Upper lobe of right lung (tissue), 1 donor: Measurements from ENCODE around the gene TLE4. TPM values are rescaled to one million over a fixed set of nuclear protein-coding genes. Genes with fewer than 3 reads are reported as not detected.

Experiments used
- ATAC-seq: fragments of 200-7000 bp; cut with Tn5 transposase; one replicate; pipeline ENCODE4 v1.9.1; 2020; ENCODE audit warnings: mild to moderate bottlenecking, moderate library complexity
- DNase-seq: peaks from one replicate; pipeline ENCODE4 v3.0.0-alpha.2; 2020
- H3K27ac ChIP-seq: fragments of 200-600 bp; one replicate; pipeline ENCODE4 v1.8.0; 2022
- H3K27me3 ChIP-seq: fragments of 200-600 bp; one replicate; pipeline ENCODE4 v1.8.0; 2022; ENCODE audit warnings: mild to moderate bottlenecking
- H3K36me3 ChIP-seq: fragments of 200-600 bp; one replicate; pipeline ENCODE4 v1.8.0; 2022
- H3K4me1 ChIP-seq: fragments of 200-600 bp; one replicate; pipeline ENCODE4 v1.8.0; 2022
- H3K4me3 ChIP-seq: fragments of 200-600 bp; one replicate; pipeline ENCODE4 v1.8.0; 2022; ENCODE audit warnings: mild to moderate bottlenecking
- H3K9me3 ChIP-seq: fragments of 200-600 bp; one replicate; pipeline ENCODE4 v1.8.0; 2022
- intact Hi-C: fragments of 100-400 bp; cut with DNase I; formaldehyde crosslinking; loops from one replicate; pipeline ENCODE4 v1.11.0; 2022
- total RNA-seq: library from RNA; stranded (reverse); fragmentation: NEBNext Ultra II Directional; extraction: Animal tissue kit (Norgen Biotek cat#: 25700); gene quantifications from one replicate; pipeline ENCODE4 v1.2.1, GENCODE V29; 2021
- TF ChIP-seq, protein P1 (sequence below): fragments of 200-600 bp; IDR thresholded peaks from one replicate; pipeline ENCODE4 v1.8.0; 2022; ENCODE audit warnings: antibody characterized with exemption
- donor health status: DM: no; HTN: yes; CAD: no; lungs with severe emphysema.

Gene TLE4
- total RNA-seq, 1 donor from 2014 or later = 37.1 TPM

DNA sequence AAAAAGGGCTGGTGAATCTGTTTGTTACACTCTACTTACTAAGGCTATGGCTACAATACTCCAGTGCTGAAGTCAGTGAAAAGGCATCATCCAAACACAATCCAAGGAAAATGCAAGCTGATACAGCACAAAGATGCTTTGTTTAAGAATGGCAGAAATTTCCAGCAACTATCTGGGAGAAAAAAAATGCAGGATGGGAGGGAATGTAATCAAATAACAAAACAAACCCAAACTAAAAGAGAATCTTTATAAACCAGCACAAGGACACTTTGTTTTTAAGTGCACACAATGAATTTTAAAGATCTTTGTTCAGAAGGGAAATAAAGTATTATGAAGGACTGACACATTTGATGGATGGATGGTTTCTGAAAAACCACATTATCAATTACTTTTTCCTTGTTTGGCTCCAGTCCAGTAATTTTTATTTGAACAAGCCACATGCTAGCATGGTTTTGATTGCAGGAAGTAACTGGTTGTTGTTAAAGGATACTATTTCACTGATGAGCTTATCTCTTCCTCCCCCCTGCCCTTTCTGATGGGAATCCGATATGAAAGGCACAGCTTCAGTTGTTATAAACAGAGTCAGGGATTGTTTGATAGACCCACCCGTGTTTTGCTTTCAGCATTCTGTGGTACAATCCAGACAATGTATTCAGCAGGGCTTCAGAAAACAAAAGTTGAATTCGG, 12.1 kb upstream of the TLE4 start:
- no peaks in the 10 kb centered on the region for H3K9me3 ChIP-seq
- intact Hi-C loops = no loop called here
- DNase-seq (no peak), ATAC-seq (peak; percentile 23)
- no peak overlapping the region for H3K4me3 ChIP-seq
- TF ChIP-seq, protein P1, sequence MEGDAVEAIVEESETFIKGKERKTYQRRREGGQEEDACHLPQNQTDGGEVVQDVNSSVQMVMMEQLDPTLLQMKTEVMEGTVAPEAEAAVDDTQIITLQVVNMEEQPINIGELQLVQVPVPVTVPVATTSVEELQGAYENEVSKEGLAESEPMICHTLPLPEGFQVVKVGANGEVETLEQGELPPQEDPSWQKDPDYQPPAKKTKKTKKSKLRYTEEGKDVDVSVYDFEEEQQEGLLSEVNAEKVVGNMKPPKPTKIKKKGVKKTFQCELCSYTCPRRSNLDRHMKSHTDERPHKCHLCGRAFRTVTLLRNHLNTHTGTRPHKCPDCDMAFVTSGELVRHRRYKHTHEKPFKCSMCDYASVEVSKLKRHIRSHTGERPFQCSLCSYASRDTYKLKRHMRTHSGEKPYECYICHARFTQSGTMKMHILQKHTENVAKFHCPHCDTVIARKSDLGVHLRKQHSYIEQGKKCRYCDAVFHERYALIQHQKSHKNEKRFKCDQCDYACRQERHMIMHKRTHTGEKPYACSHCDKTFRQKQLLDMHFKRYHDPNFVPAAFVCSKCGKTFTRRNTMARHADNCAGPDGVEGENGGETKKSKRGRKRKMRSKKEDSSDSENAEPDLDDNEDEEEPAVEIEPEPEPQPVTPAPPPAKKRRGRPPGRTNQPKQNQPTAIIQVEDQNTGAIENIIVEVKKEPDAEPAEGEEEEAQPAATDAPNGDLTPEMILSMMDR = no peak
- H3K36me3 ChIP-seq = no peaks in the 10 kb centered on the region
- H3K27ac ChIP-seq = no peak overlapping the region
- no peaks in the 10 kb centered on the region for H3K27me3 ChIP-seq
- H3K4me1 ChIP-seq = no peaks in the 10 kb centered on the region

DNA sequence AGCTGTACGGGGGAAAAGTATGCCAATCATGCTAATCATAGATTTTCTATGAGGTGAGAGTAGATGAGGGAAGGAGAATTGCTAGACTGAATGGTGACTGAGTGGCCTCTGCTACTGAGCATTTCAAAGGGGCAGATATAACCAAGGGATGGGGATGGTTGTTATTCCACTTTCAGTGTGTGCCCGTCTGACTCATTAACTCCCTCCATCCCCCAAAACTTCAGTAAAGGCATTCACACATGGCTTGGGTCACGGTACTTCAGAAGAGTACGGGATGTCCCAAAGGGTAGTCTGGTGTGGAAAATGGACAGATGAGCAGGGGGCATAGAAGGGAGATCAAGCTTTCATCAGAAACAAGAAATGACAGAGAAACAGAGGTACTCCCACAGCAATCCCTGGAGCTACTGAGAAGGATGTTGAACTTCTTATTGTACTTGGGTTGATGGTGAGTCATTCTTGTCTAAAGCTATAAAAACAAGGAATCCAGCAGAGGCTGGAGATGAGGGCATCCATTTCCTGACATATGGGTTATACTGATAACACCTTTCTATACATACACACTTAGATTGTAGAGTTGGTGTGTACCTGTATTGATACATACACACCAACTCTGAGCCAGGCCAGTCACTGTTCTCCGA, 8.9 kb upstream of the TLE4 start:
- ATAC-seq = no peak

DNA sequence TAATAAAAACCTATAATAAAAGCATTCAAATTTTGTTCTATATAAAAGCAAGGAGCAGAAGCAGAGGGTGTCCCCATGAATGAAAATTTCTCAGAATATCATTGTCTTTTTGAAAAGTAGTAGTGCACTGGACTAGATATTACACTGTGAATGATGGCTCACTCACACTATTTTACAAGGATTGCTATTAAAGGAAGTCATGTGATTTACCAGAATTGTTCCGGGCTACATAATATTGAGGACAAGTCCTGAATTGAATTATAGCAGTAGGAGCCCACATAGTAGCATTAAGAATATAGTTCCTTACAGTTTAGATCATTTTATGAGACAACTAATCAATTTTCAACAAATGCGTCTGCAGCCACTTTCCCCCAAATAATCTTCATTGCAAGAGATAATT, 7.7 kb upstream of the TLE4 start:
- Histone ChIP-seq H3K4me3 (no peak overlapping the region), H3K36me3 (no peaks in the 10 kb centered on the region), H3K9me3 (no peaks in the 10 kb centered on the region), H3K27me3 (no peaks in the 10 kb centered on the region), H3K4me1 (no peaks in the 10 kb centered on the region), H3K27ac (no peak overlapping the region)
- TF ChIP-seq, protein P1 = no peak
- intact Hi-C loops = no loop called here
- DNase-seq (no peak), ATAC-seq (no peak)

More for the DNA sequence above, 8.9 kb upstream of the TLE4 start:
- no peak overlapping the region for H3K4me3 ChIP-seq
- no peak overlapping the region for H3K27ac ChIP-seq
- H3K4me1 ChIP-seq = no peaks in the 10 kb centered on the region
- no peaks in the 10 kb centered on the region for H3K36me3 ChIP-seq
- intact Hi-C loops = no loop called here
- H3K27me3 ChIP-seq = no peaks in the 10 kb centered on the region
- no peak for DNase-seq
- TF ChIP-seq, protein P1 = no peak
- no peaks in the 10 kb centered on the region for H3K9me3 ChIP-seq

DNA sequence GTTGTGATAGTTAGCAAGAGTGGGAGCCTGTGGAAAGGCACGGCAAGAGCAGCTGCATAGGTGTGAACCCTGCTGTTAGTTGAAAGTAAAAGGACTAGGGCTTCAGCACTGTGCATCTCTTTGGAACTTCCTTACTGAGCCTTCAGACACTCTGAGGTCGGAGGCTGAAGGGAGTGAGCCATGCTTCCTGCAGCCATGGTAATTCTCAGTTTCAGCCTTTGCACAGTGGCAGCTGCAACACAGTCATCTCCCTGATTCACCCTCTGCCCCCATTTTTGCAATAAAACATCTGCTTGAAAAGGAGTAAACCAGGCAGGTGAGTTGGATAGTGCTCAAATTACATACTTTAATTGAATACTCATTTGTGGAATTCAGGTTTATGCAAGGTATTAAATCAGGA, 6.5 kb upstream of the TLE4 start:
- Histone ChIP-seq H3K27ac (no peak overlapping the region), H3K36me3 (no peaks in the 10 kb centered on the region), H3K4me1 (peaks cover 1% of the 10 kb centered on the region), H3K27me3 (no peaks in the 10 kb centered on the region), H3K9me3 (no peaks in the 10 kb centered on the region), H3K4me3 (no peak overlapping the region)
- TF ChIP-seq, protein P1 = no peak
- ATAC-seq (no peak), DNase-seq (no peak)
- intact Hi-C loops = no loop called here

DNA sequence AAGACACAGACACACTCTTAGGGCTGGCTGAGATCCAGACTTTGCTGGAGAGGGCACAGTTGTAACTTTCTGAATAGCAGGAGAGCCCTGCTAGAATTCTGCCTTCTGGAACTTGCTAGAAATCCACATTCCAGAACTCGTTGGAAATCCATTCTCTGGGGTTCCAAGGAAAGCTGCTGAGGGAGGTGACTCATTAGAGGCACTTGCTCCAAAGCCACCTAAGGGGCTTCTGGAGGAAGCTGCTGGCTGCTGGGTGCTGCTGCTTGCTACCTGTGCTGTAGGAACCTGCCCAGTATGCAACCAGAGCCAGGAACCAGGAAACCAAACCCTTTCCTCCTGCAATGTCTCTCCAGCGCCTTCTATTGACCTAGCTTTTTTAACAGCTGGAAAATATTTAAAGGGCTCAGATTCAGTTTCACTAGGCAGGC, 4.1 kb upstream of the TLE4 start:
- Histone ChIP-seq H3K27ac (no peak overlapping the region), H3K4me3 (no peak overlapping the region), H3K9me3 (no peaks in the 10 kb centered on the region), H3K36me3 (no peaks in the 10 kb centered on the region), H3K4me1 (peaks cover 7% of the 10 kb centered on the region), H3K27me3 (no peaks in the 10 kb centered on the region)
- TF ChIP-seq, protein P1 = peak; percentile 16
- ATAC-seq (no peak), DNase-seq (no peak)
- intact Hi-C loops = no loop called here
